ENCODE data around the gene MIEF2. TPM values are rescaled to one million over a fixed set of nuclear protein-coding genes. Genes with fewer than 3 reads are reported as not detected.

MIEF2 gene
- total RNA-seq, 4 donors from 2014 or later = 19.3 to 45.2 (median 34.3) TPM

GRCh38 chr17:18258356-18259038 lies 2.0 kb upstream of the MIEF2 start, which contains the start of gene FLII:
Gene FLII, minus strand, starts transcription at chr17:18258738. Its CDS starts 48 bp downstream, at chr17:18258690.
- H3K27ac ChIP-seq = peak within 1 kb of the TSS; percentile 98 to 100 (median 99)
- no peaks in the 10 kb centered on the region for H3K27me3 ChIP-seq
- in situ Hi-C loops (cut with MboI; ENCODE audit: low sequenced_read_pairs in 4 of 4) = no loop called here
- DNase-seq (peak in 1 of 2 donors; percentile 49), ATAC-seq (peak; percentile 44 to 52)
- TF ChIP-seq POLR2A (IDR thresholded peaks at IDR 0.05) (peak; percentile 96 to 97), CTCF (IDR thresholded peaks at IDR 0.05 in 4 of 5, conservative IDR thresholded peaks at IDR 0.05 in 1 of 5) (peak in 1 of 5 experiments; percentile 16)
- no peaks in the 10 kb centered on the region for H3K9me3 ChIP-seq
- intact Hi-C loops (cut with DNase I; ENCODE audit: low total_unique reads) = no loop called here
- H3K4me3 ChIP-seq = peak within 1 kb of the TSS; percentile 92 to 98 (median 94)
- H3K4me1 ChIP-seq = peaks cover 59% of the 10 kb centered on the region in 2 donors
- H3K36me3 ChIP-seq = peaks cover 0 to 40% of the 10 kb centered on the region in 2 donors

GRCh38 chr17:18259621-18260331 lies 686 bp upstream of the MIEF2 start:
- Histone ChIP-seq H3K4me3 (peak overlapping the region; percentile 90 to 94 (median 90)), H3K4me1 (peaks cover 62% of the 10 kb centered on the region in 2 donors), H3K9me3 (no peaks in the 10 kb centered on the region), H3K27me3 (no peaks in the 10 kb centered on the region), H3K27ac (peak overlapping the region; percentile 98 to 100 (median 99)), H3K36me3 (peaks cover 0 to 40% of the 10 kb centered on the region in 2 donors)
- in situ Hi-C loops (cut with MboI; ENCODE audit: low sequenced_read_pairs in 4 of 4) = loop anchor here in 1 of 4 donors (10.0 kb wide), 1 partner anchor 55 kb away; the partner anchor contains the start of genes SMCR8 and TOP3A
- DNase-seq (no peak), ATAC-seq (peak in 1 of 2 donors; percentile 1)
- TF ChIP-seq POLR2A (IDR thresholded peaks at IDR 0.05) (no peak), CTCF (IDR thresholded peaks at IDR 0.05 in 4 of 5, conservative IDR thresholded peaks at IDR 0.05 in 1 of 5) (no peak)
- intact Hi-C loops (cut with DNase I; ENCODE audit: low total_unique reads) = loop anchor here (2.0 kb wide), 2 partner anchors 35 to 55 kb away; partner anchors contain the start of genes LLGL1, SMCR8 and TOP3A

GRCh38 chr17:18261146-18261515 lies 669 bp downstream of the MIEF2 start:
- Histone ChIP-seq H3K27me3 (no peaks in the 10 kb centered on the region), H3K4me1 (peaks cover 53 to 56% of the 10 kb centered on the region in 2 donors), H3K9me3 (no peaks in the 10 kb centered on the region), H3K27ac (peak overlapping the region; percentile 98 to 100 (median 99)), H3K36me3 (peaks cover 0 to 40% of the 10 kb centered on the region in 2 donors), H3K4me3 (peak overlapping the region; percentile 90 to 94 (median 90))
- peak; percentile 97 to 99 for DNase-seq
- intact Hi-C loops (cut with DNase I; ENCODE audit: low total_unique reads) = loop anchor here (1.0 to 2.0 kb wide), 3 partner anchors 36 to 78 kb away; partner anchors contain the start of genes ALKBH5, LLGL1, SMCR8 and TOP3A
- ATAC-seq = peak; percentile 56 to 64
- no peak for TF ChIP-seq POLR2A (IDR thresholded peaks at IDR 0.05)
- in situ Hi-C loops (cut with MboI; ENCODE audit: low sequenced_read_pairs in 4 of 4) = loop anchor here in 1 of 4 donors (10.0 kb wide), 1 partner anchor 54 kb away; the partner anchor contains the start of genes SMCR8 and TOP3A

- peaks cover 0 to 36% of the 10 kb centered on the region in 2 donors for H3K36me3 ChIP-seq
- H3K27me3 ChIP-seq = no peaks in the 10 kb centered on the region
- TF ChIP-seq CTCF (IDR thresholded peaks at IDR 0.05 in 4 of 5, conservative IDR thresholded peaks at IDR 0.05 in 1 of 5) (no peak), POLR2A (IDR thresholded peaks at IDR 0.05) (no peak)
- no peaks in the 10 kb centered on the region for H3K9me3 ChIP-seq
- DNase-seq (no peak), ATAC-seq (no peak)
- H3K27ac ChIP-seq = peak overlapping the region; percentile 98 to 100 (median 99)
- intact Hi-C loops (cut with DNase I; ENCODE audit: low total_unique reads) (loop anchor here (1.0 to 2.0 kb wide), 3 partner anchors 37 to 78 kb away; partner anchors contain the start of genes ALKBH5, LLGL1, SMCR8 and TOP3A), in situ Hi-C loops (cut with MboI; ENCODE audit: low sequenced_read_pairs in 4 of 4) (loop anchor here in 1 of 4 donors (10.0 kb wide), 1 partner anchor 53 kb away; the partner anchor contains the start of genes SMCR8 and TOP3A)
- H3K4me1 ChIP-seq = peaks cover 49 to 50% of the 10 kb centered on the region in 2 donors
- H3K4me3 ChIP-seq = peak overlapping the region; percentile 90 to 94 (median 90)
Measured at GRCh38 chr17:18261659-18262058, 1.2 kb downstream of the MIEF2 start.

All from gastrocnemius medialis (tissue), 4 donors.